Gastrocnemius medialis (tissue), 4 donors: ENCODE measurements around the gene MAGOH. TPM values are rescaled to one million over a fixed set of nuclear protein-coding genes. Genes with fewer than 3 reads are reported as not detected.
"Not testable (repeated sequence)": the region's sequence is repeated elsewhere in the genome, so short reads cannot be mapped to it uniquely, and the experiment has no call there.

Source experiments
- ATAC-seq, 2 donors: fragments of 150-250 bp; one replicate each; pipeline ENCODE4 v1.9.1; 2016
- DNase-seq, 2 donors: peaks; one replicate each; pipeline ENCODE4 v3.0.0-alpha.2; 2019
- H3K27ac ChIP-seq, 4 donors: fragments of 200-600 bp; sonication (generic); 1 replicate in 1 of 4; 2 replicates in 3 of 4; pipeline ENCODE4 v1.5.1; 2016 to 2018; ENCODE audit warnings: mild to moderate bottlenecking in 2 of 4, moderate library complexity in 1 of 4
- H3K27me3 ChIP-seq, 3 donors: fragments of 200-600 bp; sonication (generic) in 2 of 3; 1 replicate in 1 of 3; 2 replicates in 2 of 3; pipeline versions ENCODE4 v1.5.1 to v1.6.0; 2016 to 2019; ENCODE audit warnings: mild to moderate bottlenecking in 1 of 3, moderate library complexity in 1 of 3
- H3K36me3 ChIP-seq, 2 donors: fragments of 200-600 bp; sonication (generic) in 1 of 2; one replicate each; pipeline ENCODE4 v1.5.1; 2017 to 2018
- H3K4me1 ChIP-seq, 2 donors: fragments of 200-600 bp; sonication (generic) in 1 of 2; one replicate each; pipeline ENCODE4 v1.5.1; 2016 to 2017; ENCODE audit warnings: mild to moderate bottlenecking in 2 of 2
- H3K4me3 ChIP-seq, 4 donors: fragments of 200-600 bp; sonication (generic) in 3 of 4; 1 replicate in 1 of 4; 2 replicates in 3 of 4; pipeline ENCODE4 v1.5.1; 2016 to 2019; ENCODE audit warnings: mild to moderate bottlenecking in 2 of 4
- H3K9me3 ChIP-seq, 3 donors: fragments of 200-600 bp; sonication (generic) in 2 of 3; 1 replicate in 1 of 3; 2 replicates in 2 of 3; pipeline ENCODE4 v1.5.1; 2016 to 2019
- POLR2A ChIP-seq, 2 donors: fragments of 450-650 bp; IDR thresholded peaks; one replicate each; pipeline ENCODE4 v1.6.1; 2017; ENCODE audit warnings: antibody characterized with exemption in 2 of 2, mild to moderate bottlenecking in 2 of 2, moderate library complexity in 2 of 2
- in situ Hi-C, 4 donors: fragments of 200-750 bp; cut with MboI; loops; one replicate each; pipeline versions ENCODE4 v1.15.0 to v1.8.0; 2017; ENCODE audit warnings: low sequenced_read_pairs in 4 of 4
- intact Hi-C: fragments of 100-400 bp; cut with DNase I; formaldehyde crosslinking; loops from one replicate; pipeline ENCODE4 v1.15.1; 2023; ENCODE audit warnings: low total_unique reads
- total RNA-seq, 4 donors: library from RNA; depleted of rRNA; stranded (reverse); fragments of >200 nt; gene quantifications; one replicate each; pipeline versions ENCODE4 v1.1.0 to v1.2.3, GENCODE V29; 2016
- TF ChIP-seq, protein P1 (sequence below), 5 experiments: fragments of 450-650 bp in 3 of 5; fragments of 200-600 bp in 2 of 5; sonication (generic) in 2 of 5; IDR thresholded peaks in 4 of 5; conservative IDR thresholded peaks in 1 of 5; 1 replicate in 4 of 5; 2 replicates in 1 of 5; pipeline ENCODE4 v1.5.1; 2016 to 2019; ENCODE audit warnings: antibody characterized with exemption in 5 of 5, mild to moderate bottlenecking in 3 of 5, moderate library complexity in 3 of 5

Gene MAGOH
- total RNA-seq, 4 donors from 2014 or later = 12.9 to 34.3 (median 19.8) TPM

DNA sequence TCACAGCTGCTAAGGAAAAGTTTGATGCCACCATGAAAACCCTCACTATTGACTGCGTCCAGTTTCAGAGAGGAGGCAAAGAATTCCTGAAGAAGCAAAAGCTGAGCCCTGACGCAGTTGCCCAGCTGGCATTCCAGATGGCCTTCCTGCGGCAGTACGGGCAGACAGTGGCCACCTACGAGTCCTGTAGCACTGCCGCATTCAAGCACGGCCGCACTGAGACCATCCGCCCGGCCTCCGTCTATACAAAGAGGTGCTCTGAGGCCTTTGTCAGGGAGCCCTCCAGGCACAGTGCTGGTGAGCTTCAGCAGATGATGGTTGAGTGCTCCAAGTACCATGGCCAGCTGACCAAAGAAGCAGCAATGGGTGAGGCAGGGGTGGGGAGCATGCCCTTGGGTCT, 27.4 kb downstream of the MAGOH start:
- in situ Hi-C loops (no loop called here), intact Hi-C loops (no loop called here)
- H3K27ac ChIP-seq = no peak overlapping the region
- H3K9me3 ChIP-seq = no peaks in the 10 kb centered on the region
- DNase-seq = no peak
- peaks cover 0 to 91% of the 10 kb centered on the region in 2 donors for H3K36me3 ChIP-seq
- TF ChIP-seq, protein P1, sequence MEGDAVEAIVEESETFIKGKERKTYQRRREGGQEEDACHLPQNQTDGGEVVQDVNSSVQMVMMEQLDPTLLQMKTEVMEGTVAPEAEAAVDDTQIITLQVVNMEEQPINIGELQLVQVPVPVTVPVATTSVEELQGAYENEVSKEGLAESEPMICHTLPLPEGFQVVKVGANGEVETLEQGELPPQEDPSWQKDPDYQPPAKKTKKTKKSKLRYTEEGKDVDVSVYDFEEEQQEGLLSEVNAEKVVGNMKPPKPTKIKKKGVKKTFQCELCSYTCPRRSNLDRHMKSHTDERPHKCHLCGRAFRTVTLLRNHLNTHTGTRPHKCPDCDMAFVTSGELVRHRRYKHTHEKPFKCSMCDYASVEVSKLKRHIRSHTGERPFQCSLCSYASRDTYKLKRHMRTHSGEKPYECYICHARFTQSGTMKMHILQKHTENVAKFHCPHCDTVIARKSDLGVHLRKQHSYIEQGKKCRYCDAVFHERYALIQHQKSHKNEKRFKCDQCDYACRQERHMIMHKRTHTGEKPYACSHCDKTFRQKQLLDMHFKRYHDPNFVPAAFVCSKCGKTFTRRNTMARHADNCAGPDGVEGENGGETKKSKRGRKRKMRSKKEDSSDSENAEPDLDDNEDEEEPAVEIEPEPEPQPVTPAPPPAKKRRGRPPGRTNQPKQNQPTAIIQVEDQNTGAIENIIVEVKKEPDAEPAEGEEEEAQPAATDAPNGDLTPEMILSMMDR (IDR thresholded peaks at IDR 0.05 in 4 of 5, conservative IDR thresholded peaks at IDR 0.05 in 1 of 5) = no peak
- no peak for TF ChIP-seq POLR2A (IDR thresholded peaks at IDR 0.05)
- H3K27me3 ChIP-seq = no peaks in the 10 kb centered on the region
- H3K4me1 ChIP-seq = no peaks in the 10 kb centered on the region
- no peak for ATAC-seq
- no peak overlapping the region for H3K4me3 ChIP-seq

DNA sequence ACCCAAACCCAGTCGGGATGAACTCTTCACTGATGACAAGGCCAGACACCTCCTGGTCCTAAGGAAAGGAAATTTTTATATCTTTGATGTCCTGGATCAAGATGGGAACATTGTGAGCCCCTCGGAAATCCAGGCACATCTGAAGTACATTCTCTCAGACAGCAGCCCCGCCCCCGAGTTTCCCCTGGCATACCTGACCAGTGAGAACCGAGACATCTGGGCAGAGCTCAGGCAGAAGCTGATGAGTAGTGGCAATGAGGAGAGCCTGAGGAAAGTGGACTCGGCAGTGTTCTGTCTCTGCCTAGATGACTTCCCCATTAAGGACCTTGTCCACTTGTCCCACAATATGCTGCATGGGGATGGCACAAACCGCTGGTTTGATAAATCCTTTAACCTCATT, 28.0 kb downstream of the MAGOH start:
- DNase-seq = no peak
- intact Hi-C loops = no loop called here
- Histone ChIP-seq H3K27ac (no peak overlapping the region), H3K4me1 (no peaks in the 10 kb centered on the region), H3K27me3 (no peaks in the 10 kb centered on the region), H3K36me3 (peaks cover 0 to 91% of the 10 kb centered on the region in 2 donors), H3K4me3 (no peak overlapping the region), H3K9me3 (no peaks in the 10 kb centered on the region)
- TF ChIP-seq POLR2A (IDR thresholded peaks at IDR 0.05) = no peak
- TF ChIP-seq, protein P1 (IDR thresholded peaks at IDR 0.05 in 4 of 5, conservative IDR thresholded peaks at IDR 0.05 in 1 of 5) = no peak
- ATAC-seq = no peak
- in situ Hi-C loops = no loop called here

DNA sequence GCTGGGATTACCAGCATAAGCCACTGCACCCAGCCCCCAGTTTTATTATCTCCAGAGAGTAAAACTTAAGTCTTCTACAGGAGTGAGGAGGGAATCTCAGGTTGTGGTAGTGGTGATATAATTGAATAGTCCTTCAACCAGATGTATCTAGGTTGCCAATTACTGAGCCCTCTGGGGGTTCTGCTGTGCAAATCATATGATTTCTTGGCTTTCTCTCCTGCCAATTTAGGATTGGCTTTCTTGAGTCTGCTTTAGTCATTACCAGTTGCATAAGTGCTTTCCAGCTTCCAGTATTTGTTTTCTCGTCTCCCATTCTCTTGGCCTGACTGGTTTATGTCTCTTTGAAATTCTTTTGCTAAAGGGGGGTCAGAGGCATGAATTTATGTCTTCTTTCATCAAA, 30.6 kb downstream of the MAGOH start:
- DNase-seq (no peak), ATAC-seq (no peak)
- Histone ChIP-seq H3K27ac (no peak overlapping the region), H3K9me3 (no peaks in the 10 kb centered on the region), H3K27me3 (no peaks in the 10 kb centered on the region), H3K36me3 (peaks cover 0 to 81% of the 10 kb centered on the region in 2 donors), H3K4me1 (no peaks in the 10 kb centered on the region), H3K4me3 (no peak overlapping the region)
- TF ChIP-seq, protein P1 (IDR thresholded peaks at IDR 0.05 in 4 of 5, conservative IDR thresholded peaks at IDR 0.05 in 1 of 5) = no peak
- TF ChIP-seq POLR2A (IDR thresholded peaks at IDR 0.05) = no peak
- intact Hi-C loops (no loop called here), in situ Hi-C loops (no loop called here)

DNA sequence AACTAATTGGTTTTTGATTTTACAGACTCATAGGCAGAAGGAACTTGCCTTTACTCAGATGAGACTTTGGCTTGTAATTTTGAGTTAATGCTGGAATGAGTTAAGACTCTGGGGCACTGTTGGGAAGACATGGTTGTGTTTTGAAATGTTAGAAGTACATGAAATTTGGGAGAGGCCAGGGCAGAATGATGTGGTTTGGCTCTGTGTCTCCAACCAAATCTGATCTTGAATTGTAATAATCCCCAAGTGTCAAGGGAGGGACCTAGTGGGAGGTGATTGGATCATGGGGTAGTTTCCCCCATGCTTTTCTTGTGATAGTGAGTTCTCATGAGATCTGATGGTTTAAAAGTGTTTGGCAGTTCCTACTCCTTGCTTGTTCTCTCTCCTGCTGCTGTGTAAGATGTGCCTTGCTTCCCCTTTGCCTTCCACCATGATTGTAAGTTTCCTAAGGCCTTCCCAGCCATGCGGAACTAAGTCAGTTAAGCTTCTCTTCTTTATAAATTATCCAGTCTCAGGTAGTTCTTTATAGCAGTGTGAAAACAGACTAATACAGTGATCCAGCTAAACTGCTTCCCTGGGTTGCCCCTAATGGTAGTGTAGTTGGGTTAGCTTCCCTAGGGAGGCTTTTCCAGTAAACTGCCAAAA, 31.5 kb downstream of the MAGOH start:
- no peak for ATAC-seq
- intact Hi-C loops (no loop called here), in situ Hi-C loops (no loop called here)
- Histone ChIP-seq H3K4me3 (no peak overlapping the region), H3K36me3 (peaks cover 0 to 81% of the 10 kb centered on the region in 2 donors), H3K9me3 (no peaks in the 10 kb centered on the region), H3K4me1 (no peaks in the 10 kb centered on the region), H3K27me3 (no peaks in the 10 kb centered on the region), H3K27ac (no peak overlapping the region)
- no peak for DNase-seq
- TF ChIP-seq, protein P1 (IDR thresholded peaks at IDR 0.05 in 4 of 5, conservative IDR thresholded peaks at IDR 0.05 in 1 of 5) = no peak
- TF ChIP-seq POLR2A (IDR thresholded peaks at IDR 0.05) = no peak

DNA sequence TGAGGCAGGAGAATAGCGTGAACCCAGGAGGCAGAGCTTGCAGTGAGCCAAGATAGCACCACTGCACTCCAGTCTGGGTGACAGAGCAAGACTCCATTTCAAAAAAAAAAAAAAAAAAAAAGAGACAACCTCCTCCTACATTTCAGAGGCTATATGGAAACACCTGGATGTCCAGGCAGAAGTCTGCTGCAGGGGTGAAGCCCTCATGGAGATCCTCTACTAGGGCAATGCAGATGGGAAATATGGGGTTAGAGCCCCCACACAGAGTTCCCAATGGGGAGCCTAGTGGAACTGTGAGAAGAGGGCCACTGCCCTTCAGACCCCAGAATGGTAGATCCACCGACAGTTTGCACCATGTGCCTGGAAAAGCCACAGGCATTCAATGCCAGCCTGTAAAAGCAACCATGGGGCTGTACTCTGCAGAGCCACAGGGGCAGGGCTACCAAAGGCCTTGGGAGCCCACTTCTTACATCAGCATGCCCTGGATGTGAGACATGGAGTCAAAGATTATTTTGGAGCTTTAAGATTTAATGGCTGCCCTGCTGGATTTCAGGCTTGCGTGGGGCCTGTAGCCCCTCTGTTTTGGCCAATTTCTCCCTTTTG, 32.1 kb downstream of the MAGOH start:
- H3K4me3 ChIP-seq, DNase-seq, H3K27ac ChIP-seq, in situ Hi-C loops, H3K27me3 ChIP-seq, H3K4me1 ChIP-seq, H3K9me3 ChIP-seq, intact Hi-C loops, ATAC-seq: not testable (repeated sequence)
- peaks cover 0 to 75% of the 10 kb centered on the region in 2 donors for H3K36me3 ChIP-seq

DNA sequence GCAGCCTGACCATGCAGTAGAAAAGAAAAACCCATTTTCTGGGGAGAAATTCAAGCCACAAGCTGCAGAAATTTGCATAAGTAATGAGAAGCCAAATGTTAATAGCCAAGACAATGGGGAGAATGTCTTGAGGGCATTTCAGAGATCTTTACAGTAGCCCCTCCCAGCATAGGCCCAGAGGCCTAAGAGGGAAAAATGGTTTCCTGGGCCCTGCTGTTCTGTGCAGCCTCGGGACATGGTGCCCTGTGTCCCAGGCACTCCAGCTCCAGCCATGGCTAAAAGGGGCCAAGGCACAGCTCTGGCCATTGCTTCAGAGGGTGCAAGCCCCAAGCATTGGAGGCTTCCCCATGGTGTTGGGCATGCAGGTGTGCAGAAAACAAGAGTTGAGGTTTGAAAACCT, 32.8 kb downstream of the MAGOH start:
- H3K36me3 ChIP-seq = peaks cover 0 to 68% of the 10 kb centered on the region in 2 donors
- H3K27ac ChIP-seq, H3K4me1 ChIP-seq, H3K4me3 ChIP-seq, ATAC-seq, in situ Hi-C loops, H3K9me3 ChIP-seq, intact Hi-C loops, DNase-seq, H3K27me3 ChIP-seq: not testable (repeated sequence)
